SK-N-SH (cell line): Measurements from ENCODE around the gene AXL. TPM values are rescaled to one million over a fixed set of nuclear protein-coding genes. Genes with fewer than 3 reads are reported as not detected.
A peak's percentile ranks its signal among the peaks of the same experiment; 100 is the strongest.

ENCODE experiments used
- FOXJ3 ChIP-seq: sonication (generic); formaldehyde crosslinking; IDR thresholded peaks from 2 replicates; pipeline ENCODE4 v1.5.1; 2020; ENCODE audit warnings: mild to moderate bottlenecking, missing genetic modification reagents
- GABPA ChIP-seq: IDR thresholded peaks from 2 replicates; pipeline ENCODE4 v1.4.0; 2012; ENCODE audit warnings: low read depth, mild to moderate bottlenecking
- GATA2 ChIP-seq: sonication (generic); formaldehyde crosslinking; IDR thresholded peaks from 2 replicates; pipeline ENCODE4 v1.5.0; 2020; ENCODE audit warnings: mild to moderate bottlenecking, missing genetic modification reagents
- JUND ChIP-seq: IDR thresholded peaks from 2 replicates; pipeline ENCODE4 v1.4.0; 2012
- MAX ChIP-seq: IDR thresholded peaks from 2 replicates; pipeline ENCODE4 v1.4.0; 2012; ENCODE audit warnings: low read depth
- POLR2AphosphoS5 ChIP-seq: IDR thresholded peaks from 2 replicates; pipeline ENCODE4 v1.6.1; 2012; ENCODE audit warnings: low read depth, low read length
- RAD21 ChIP-seq: IDR thresholded peaks from 2 replicates; pipeline ENCODE4 v1.6.1; 2012; ENCODE audit warnings: mild to moderate bottlenecking, low read length
- RFX5 ChIP-seq: IDR thresholded peaks from 2 replicates; pipeline ENCODE4 v1.6.1; 2012; ENCODE audit warnings: mild to moderate bottlenecking, improper control_type of control experiment, low read length
- SIN3A ChIP-seq: IDR thresholded peaks from 2 replicates; pipeline ENCODE4 v1.6.1; 2012; ENCODE audit warnings: low read depth, mild to moderate bottlenecking, low read length, moderate library complexity, borderline replicate concordance
- SMC3 ChIP-seq: IDR thresholded peaks from 2 replicates; pipeline ENCODE4 v1.6.1; 2012; ENCODE audit warnings: low read depth, low read length, improper control_type of control experiment
- TCF12 ChIP-seq: IDR thresholded peaks from 2 replicates; pipeline ENCODE4 v1.4.0; 2012
- TEAD4 ChIP-seq: IDR thresholded peaks from 2 replicates; pipeline ENCODE4 v1.4.0; 2012; ENCODE audit warnings: mild to moderate bottlenecking, borderline replicate concordance; ENCODE audit not compliant: insufficient read depth
- USF1 ChIP-seq: IDR thresholded peaks from 2 replicates; pipeline ENCODE4 v1.4.0; 2012; ENCODE audit warnings: low read depth, borderline replicate concordance
- YY1 ChIP-seq: IDR thresholded peaks from 2 replicates; pipeline ENCODE4 v1.4.0; 2012; ENCODE audit warnings: low read depth, mild to moderate bottlenecking
- ZBTB33 ChIP-seq: IDR thresholded peaks from 2 replicates; pipeline ENCODE4 v1.4.0; 2012; ENCODE audit warnings: low read depth, borderline replicate concordance
- polyA plus RNA-seq, 3 experiments: library from polyadenylated mRNA; depleted of rRNA; stranded (reverse); fragments of >200 nt; gene quantifications; 2 replicates each; pipeline ENCODE4 v1.2.3, GENCODE V29; 2012
- TF ChIP-seq, protein P1 (sequence below): fragments of 200-600 bp; sonication (generic); IDR thresholded peaks from 2 replicates; pipeline ENCODE4 v1.6.1; 2017; ENCODE audit warnings: antibody characterized with exemption, mild to moderate bottlenecking, moderate library complexity
- TF ChIP-seq, protein P2 (sequence below): IDR thresholded peaks from 2 replicates; pipeline ENCODE4; 2012
- TF ChIP-seq, protein P3 (sequence below): fragments of 150-350 bp; IDR thresholded peaks from 2 replicates; pipeline ENCODE4 v1.6.1; 2017; ENCODE audit warnings: antibody characterized with exemption, low read length, low read depth, borderline replicate concordance

AXL gene
- polyA plus RNA-seq, 1 of the 3 experiments (the other 2 are of a cell fraction) = 82.6 TPM

- TF ChIP-seq RAD21 (no peak), FOXJ3 (CRISPR knock-in tag) (no peak), USF1 (no peak; the same call in 1 of the 2 replicates), ZBTB33 (no peak), TEAD4 (peak; percentile 93), GATA2 (CRISPR knock-in tag) (no peak), SIN3A (0 out of 2 replicates have a peak, but pooled peaks have one; percentile 34), YY1 (no peak), GABPA (0 out of 2 replicates have a peak, but pooled peaks have one; percentile 49), JUND (peak; percentile 62), TCF12 (peak; percentile 61), MAX (peak; percentile 83), RFX5 (no peak), POLR2AphosphoS5 (no peak), SMC3 (no peak)
- TF ChIP-seq, protein P1, sequence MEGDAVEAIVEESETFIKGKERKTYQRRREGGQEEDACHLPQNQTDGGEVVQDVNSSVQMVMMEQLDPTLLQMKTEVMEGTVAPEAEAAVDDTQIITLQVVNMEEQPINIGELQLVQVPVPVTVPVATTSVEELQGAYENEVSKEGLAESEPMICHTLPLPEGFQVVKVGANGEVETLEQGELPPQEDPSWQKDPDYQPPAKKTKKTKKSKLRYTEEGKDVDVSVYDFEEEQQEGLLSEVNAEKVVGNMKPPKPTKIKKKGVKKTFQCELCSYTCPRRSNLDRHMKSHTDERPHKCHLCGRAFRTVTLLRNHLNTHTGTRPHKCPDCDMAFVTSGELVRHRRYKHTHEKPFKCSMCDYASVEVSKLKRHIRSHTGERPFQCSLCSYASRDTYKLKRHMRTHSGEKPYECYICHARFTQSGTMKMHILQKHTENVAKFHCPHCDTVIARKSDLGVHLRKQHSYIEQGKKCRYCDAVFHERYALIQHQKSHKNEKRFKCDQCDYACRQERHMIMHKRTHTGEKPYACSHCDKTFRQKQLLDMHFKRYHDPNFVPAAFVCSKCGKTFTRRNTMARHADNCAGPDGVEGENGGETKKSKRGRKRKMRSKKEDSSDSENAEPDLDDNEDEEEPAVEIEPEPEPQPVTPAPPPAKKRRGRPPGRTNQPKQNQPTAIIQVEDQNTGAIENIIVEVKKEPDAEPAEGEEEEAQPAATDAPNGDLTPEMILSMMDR = no peak
- TF ChIP-seq, protein P2, sequence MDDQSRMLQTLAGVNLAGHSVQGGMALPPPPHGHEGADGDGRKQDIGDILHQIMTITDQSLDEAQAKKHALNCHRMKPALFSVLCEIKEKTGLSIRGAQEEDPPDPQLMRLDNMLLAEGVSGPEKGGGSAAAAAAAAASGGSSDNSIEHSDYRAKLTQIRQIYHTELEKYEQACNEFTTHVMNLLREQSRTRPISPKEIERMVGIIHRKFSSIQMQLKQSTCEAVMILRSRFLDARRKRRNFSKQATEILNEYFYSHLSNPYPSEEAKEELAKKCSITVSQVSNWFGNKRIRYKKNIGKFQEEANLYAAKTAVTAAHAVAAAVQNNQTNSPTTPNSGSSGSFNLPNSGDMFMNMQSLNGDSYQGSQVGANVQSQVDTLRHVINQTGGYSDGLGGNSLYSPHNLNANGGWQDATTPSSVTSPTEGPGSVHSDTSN = peak; percentile 24
- TF ChIP-seq, protein P3, sequence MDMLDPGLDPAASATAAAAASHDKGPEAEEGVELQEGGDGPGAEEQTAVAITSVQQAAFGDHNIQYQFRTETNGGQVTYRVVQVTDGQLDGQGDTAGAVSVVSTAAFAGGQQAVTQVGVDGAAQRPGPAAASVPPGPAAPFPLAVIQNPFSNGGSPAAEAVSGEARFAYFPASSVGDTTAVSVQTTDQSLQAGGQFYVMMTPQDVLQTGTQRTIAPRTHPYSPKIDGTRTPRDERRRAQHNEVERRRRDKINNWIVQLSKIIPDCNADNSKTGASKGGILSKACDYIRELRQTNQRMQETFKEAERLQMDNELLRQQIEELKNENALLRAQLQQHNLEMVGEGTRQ = no peak
Measured at GRCh38 chr19:41226053-41226873, 7.2 kb downstream of the AXL start (continued).
